Smooth muscle cell (in vitro differentiated cells): ENCODE data around the gene AFF4. TPM values are rescaled to one million over a fixed set of nuclear protein-coding genes. Genes with fewer than 3 reads are reported as not detected.

Experiments
- DNase-seq: peaks from one replicate; lab custom pipeline; 2025; ENCODE audit not compliant: unreplicated experiment; lab: John Stamatoyannopoulos, UW
- H2AFZ ChIP-seq: fragments of 200-600 bp; sonication (generic); 2 replicates; pipeline ENCODE4 v1.6.0; 2016; ENCODE audit warnings: antibody characterized with exemption, low read depth, mild to moderate bottlenecking
- H3F3A ChIP-seq: fragments of 200-600 bp; sonication (generic); 2 replicates; pipeline ENCODE4 v1.6.0; 2017; ENCODE audit warnings: antibody characterized with exemption, low read depth
- H3K27ac ChIP-seq: fragments of 200-600 bp; sonication (generic); 2 replicates; pipeline ENCODE4 v1.5.1; 2016; ENCODE audit warnings: low read depth, mild to moderate bottlenecking
- H3K27me3 ChIP-seq: fragments of 200-600 bp; sonication (generic); 2 replicates; pipeline ENCODE4 v1.6.1; 2016; ENCODE audit warnings: low read depth, mild to moderate bottlenecking
- H3K36me3 ChIP-seq: fragments of 200-600 bp; sonication (generic); 2 replicates; pipeline ENCODE4 v1.5.1; 2016; ENCODE audit warnings: low read depth
- H3K4me1 ChIP-seq: fragments of 200-600 bp; sonication (generic); 2 replicates; pipeline ENCODE4 v1.5.1; 2016; ENCODE audit warnings: low read depth
- H3K4me2 ChIP-seq: fragments of 200-600 bp; sonication (generic); 2 replicates; pipeline ENCODE4 v1.6.0; 2016; ENCODE audit warnings: mild to moderate bottlenecking
- H3K4me3 ChIP-seq: fragments of 200-600 bp; sonication (generic); 2 replicates; pipeline ENCODE4 v1.5.1; 2016; ENCODE audit warnings: mild to moderate bottlenecking
- H3K79me2 ChIP-seq: fragments of 200-600 bp; sonication (generic); 2 replicates; pipeline ENCODE4 v1.6.0; 2016; ENCODE audit warnings: low read depth, mild to moderate bottlenecking
- H3K9ac ChIP-seq: fragments of 200-600 bp; sonication (generic); 2 replicates; pipeline ENCODE4 v1.6.0; 2016; ENCODE audit warnings: low read depth
- H3K9me3 ChIP-seq: fragments of 200-600 bp; sonication (generic); replicated peaks from 2 replicates; pipeline ENCODE4 v1.5.1; 2016; ENCODE audit warnings: low read depth
- H4K20me1 ChIP-seq: fragments of 200-600 bp; sonication (generic); 2 replicates; pipeline ENCODE4 v1.6.0; 2016; ENCODE audit warnings: low read depth
- WGBS: methylation state at CpG from one replicate; pipeline ENCODE4 v1.1.7; 2016; ENCODE audit warnings: low lambda C conversion rate; 5-methylcytosine and 5-hydroxymethylcytosine counted together
- polyA plus RNA-seq: library from polyadenylated mRNA; unstranded; fragments of >200 nt; fragmentation: Nextera tagmentation; extraction: Ambion mirVana; gene quantifications from 2 replicates; pipeline ENCODE4 v1.2.1, GENCODE V29; 2016
- total RNA-seq: library from RNA; depleted of rRNA; stranded (reverse); fragments of >200 nt; gene quantifications from 2 replicates; pipeline ENCODE4 v1.2.3, GENCODE V29; 2014
- TF ChIP-seq, protein P1 (sequence below): fragments of 200-600 bp; sonication (generic); IDR thresholded peaks from 2 replicates; pipeline ENCODE4 v1.5.1; 2017; ENCODE audit warnings: borderline replicate concordance, mild to moderate bottlenecking, antibody characterized with exemption; ENCODE audit not compliant: insufficient read depth, poor library complexity, severe bottlenecking

Gene AFF4
- total and polyA plus RNA-seq, 2 experiments from 2014 or later = 27.8 to 137 TPM

DNA sequence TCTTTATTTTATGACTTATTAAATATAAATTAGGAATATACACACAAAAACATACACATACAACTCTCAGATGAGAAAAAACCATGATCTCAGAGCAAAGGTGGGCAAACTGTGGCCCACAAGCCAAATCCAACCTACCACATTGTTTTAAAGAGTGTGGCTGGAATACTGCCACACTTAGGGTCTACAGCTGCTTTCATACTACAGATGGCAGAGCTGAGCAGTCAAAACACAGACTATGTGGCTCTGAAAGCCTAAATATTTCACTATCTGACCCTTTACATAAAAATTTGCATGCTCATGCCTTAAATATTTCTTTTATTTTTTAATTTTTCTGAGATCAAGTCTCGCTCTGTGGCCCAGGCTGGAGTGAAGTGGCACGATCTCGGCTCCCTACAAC is 61.7 kb downstream of the AFF4 start:
- Histone ChIP-seq H2AFZ (no peak overlapping the region), H3K4me1 (no peaks in the 10 kb centered on the region), H4K20me1 (peaks cover 97% of the 10 kb centered on the region), H3K4me2 (no peak overlapping the region), H3K27me3 (no peaks in the 10 kb centered on the region), H3K9me3 (no peaks in the 10 kb centered on the region), H3K4me3 (no peak overlapping the region), H3K36me3 (peaks cover 22% of the 10 kb centered on the region), H3K9ac (no peak overlapping the region), H3F3A (peaks cover 5% of the 10 kb centered on the region), H3K27ac (no peak overlapping the region), H3K79me2 (peaks cover 70% of the 10 kb centered on the region)
- no peak for DNase-seq
- WGBS = 96% methylated on average over 3 of the region's 3 CpGs
- TF ChIP-seq, protein P1, sequence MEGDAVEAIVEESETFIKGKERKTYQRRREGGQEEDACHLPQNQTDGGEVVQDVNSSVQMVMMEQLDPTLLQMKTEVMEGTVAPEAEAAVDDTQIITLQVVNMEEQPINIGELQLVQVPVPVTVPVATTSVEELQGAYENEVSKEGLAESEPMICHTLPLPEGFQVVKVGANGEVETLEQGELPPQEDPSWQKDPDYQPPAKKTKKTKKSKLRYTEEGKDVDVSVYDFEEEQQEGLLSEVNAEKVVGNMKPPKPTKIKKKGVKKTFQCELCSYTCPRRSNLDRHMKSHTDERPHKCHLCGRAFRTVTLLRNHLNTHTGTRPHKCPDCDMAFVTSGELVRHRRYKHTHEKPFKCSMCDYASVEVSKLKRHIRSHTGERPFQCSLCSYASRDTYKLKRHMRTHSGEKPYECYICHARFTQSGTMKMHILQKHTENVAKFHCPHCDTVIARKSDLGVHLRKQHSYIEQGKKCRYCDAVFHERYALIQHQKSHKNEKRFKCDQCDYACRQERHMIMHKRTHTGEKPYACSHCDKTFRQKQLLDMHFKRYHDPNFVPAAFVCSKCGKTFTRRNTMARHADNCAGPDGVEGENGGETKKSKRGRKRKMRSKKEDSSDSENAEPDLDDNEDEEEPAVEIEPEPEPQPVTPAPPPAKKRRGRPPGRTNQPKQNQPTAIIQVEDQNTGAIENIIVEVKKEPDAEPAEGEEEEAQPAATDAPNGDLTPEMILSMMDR = no peak

DNA sequence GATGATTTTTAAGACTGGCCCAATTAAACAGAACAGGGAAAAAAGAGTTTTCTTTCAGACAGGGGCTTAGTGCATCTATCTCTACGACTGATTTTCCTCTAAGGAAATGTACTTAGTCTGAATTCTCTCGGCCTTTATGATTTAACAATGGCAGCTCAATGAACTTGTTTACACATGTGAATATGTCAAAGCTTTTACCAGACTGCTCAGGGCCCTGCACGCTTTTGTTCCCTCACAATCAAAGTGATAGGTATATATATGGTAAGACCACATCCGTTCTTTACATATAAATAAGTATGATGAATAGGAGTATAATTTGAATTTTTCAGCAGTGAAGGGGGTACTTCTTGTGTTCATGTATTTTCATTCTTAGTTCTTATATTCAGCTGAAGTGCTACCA is 62.4 kb downstream of the AFF4 start:
- Histone ChIP-seq H3K4me2 (no peak overlapping the region), H4K20me1 (peaks cover 97% of the 10 kb centered on the region), H2AFZ (no peak overlapping the region), H3K9me3 (no peaks in the 10 kb centered on the region), H3K27ac (no peak overlapping the region), H3K27me3 (no peaks in the 10 kb centered on the region), H3K79me2 (peaks cover 68% of the 10 kb centered on the region), H3K4me1 (no peaks in the 10 kb centered on the region), H3K9ac (no peak overlapping the region), H3F3A (peaks cover 3% of the 10 kb centered on the region), H3K36me3 (peaks cover 27% of the 10 kb centered on the region), H3K4me3 (no peak overlapping the region)
- TF ChIP-seq, protein P1 = no peak
- WGBS = 96% methylated on average over 4 of the region's 4 CpGs
- DNase-seq = no peak

DNA sequence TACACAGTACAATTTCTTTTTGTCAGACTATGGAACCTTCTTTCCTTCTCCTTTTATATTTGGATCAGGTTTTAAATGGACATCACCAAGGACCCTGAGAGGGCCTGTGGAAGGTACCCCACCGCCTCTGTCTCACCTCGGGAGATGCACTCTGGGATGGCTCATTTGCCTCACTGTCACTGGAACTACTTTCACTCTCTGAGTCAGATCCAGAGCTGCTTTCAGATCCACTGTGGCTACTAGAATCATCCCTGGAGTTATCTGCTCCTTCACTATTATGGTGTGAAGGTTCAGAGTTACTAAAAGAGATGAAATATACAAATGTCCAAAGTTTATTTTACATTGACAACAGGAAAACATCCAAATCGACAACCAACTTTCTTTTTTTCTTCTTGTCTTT is 65.3 kb downstream of the AFF4 start:
- Histone ChIP-seq H3K4me1 (no peaks in the 10 kb centered on the region), H4K20me1 (peaks cover 97% of the 10 kb centered on the region), H3K27ac (no peak overlapping the region), H2AFZ (no peak overlapping the region), H3K36me3 (peaks cover 35% of the 10 kb centered on the region), H3K79me2 (peaks cover 68% of the 10 kb centered on the region), H3K27me3 (no peaks in the 10 kb centered on the region), H3K4me3 (no peak overlapping the region), H3F3A (peaks cover 4% of the 10 kb centered on the region), H3K4me2 (no peak overlapping the region), H3K9ac (no peak overlapping the region), H3K9me3 (no peaks in the 10 kb centered on the region)
- 77% methylated on average over 3 of the region's 3 CpGs for WGBS
- no peak for DNase-seq
- TF ChIP-seq, protein P1 = no peak

DNA sequence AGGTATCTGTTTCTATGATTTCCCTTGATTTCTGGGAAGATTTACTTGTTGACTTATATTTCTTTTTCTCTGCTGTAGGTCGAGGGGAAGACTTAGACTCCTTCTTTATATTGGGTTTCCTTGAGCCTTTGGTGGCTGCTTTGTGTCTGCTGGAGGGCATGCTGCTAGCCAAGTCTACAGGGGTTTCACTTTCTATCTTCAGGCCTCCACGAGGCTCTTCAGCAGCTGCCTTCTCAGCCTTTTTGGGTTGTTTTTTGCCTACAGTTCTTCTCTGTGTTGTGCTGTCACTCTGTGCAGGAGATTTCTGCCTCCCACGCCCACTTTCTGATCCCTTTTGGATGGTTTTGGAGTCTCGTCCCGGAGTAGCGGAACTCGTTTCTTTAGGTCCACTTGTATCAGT is 66.7 kb downstream of the AFF4 start:
- Histone ChIP-seq H3K79me2 (peaks cover 70% of the 10 kb centered on the region), H3K27me3 (no peaks in the 10 kb centered on the region), H3K9ac (no peak overlapping the region), H3K4me3 (no peak overlapping the region), H3K4me1 (no peaks in the 10 kb centered on the region), H4K20me1 (peaks cover 95% of the 10 kb centered on the region), H3K4me2 (no peak overlapping the region), H3F3A (peaks cover 12% of the 10 kb centered on the region), H2AFZ (no peak overlapping the region), H3K36me3 (peaks cover 46% of the 10 kb centered on the region), H3K27ac (no peak overlapping the region), H3K9me3 (no peaks in the 10 kb centered on the region)
- TF ChIP-seq, protein P1 = no peak
- no peak for DNase-seq
- 96% methylated on average over 7 of the region's 7 CpGs for WGBS
